ENCODE measurements around the gene ENOX2. TPM values are rescaled to one million over a fixed set of nuclear protein-coding genes. Genes with fewer than 3 reads are reported as not detected.

The ENOX2 gene
- polyA plus RNA-seq, 1 donor from 2014 or later, result 19.1 TPM

DNA sequence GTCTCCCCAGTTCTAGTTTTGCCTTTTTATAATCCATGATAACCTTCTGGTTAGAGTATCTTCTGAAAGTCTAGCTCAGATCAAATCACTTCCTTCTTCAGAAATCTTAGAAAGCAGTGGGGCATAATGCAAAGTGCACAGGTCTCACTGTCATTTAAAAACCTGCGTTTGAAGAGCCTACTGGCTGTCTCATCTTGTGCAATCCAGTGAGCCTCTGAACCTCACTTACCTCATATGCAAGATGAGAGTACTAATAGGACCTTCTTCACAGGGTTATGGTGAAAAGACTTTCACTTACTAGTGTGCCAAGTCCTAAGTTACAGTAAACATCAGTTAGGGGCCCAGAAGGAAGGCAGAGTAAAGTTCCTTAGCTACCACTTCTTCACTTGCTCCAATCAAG is 131.4 kb downstream of the ENOX2 start:
- Mint-ChIP-seq H3K27me3 (no peaks in the 10 kb centered on the region), H3K4me3 (no peak overlapping the region), H3K27ac (peak overlapping the region in 1 of 3 donors; percentile 25)

DNA sequence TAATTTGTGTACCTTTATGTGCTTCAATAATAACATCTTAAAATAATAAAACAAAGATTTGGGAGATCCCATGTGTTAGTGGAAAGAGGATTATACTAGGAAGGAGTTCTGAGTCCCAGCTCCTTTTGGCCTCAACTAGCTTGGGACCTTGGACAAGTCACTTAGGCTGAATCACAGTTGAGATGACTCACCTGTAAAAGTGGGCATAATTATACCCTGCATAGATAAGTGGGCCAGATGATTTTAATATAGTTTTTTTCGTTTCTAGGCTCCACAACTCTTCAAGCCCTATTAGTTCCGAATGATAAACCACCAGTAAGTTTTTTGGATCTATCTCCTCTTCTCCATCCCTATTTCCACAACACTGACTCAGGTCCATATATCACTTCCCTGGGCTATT is 131.8 kb downstream of the ENOX2 start:
- H3K27ac Mint-ChIP-seq, result peak overlapping the region in 1 of 3 donors; percentile 25
- H3K4me3 Mint-ChIP-seq, result no peak overlapping the region
- no peaks in the 10 kb centered on the region for H3K27me3 Mint-ChIP-seq
- no peaks in the 10 kb centered on the region for H3K36me3 Mint-ChIP-seq
- H3K9me3 Mint-ChIP-seq, result no peaks in the 10 kb centered on the region
- H3K4me1 Mint-ChIP-seq, result no peaks in the 10 kb centered on the region

More for the DNA sequence above, 131.4 kb downstream of the ENOX2 start:
- no peaks in the 10 kb centered on the region for H3K9me3 Mint-ChIP-seq
- no peaks in the 10 kb centered on the region for H3K36me3 Mint-ChIP-seq
- H3K4me1 Mint-ChIP-seq, result no peaks in the 10 kb centered on the region

DNA sequence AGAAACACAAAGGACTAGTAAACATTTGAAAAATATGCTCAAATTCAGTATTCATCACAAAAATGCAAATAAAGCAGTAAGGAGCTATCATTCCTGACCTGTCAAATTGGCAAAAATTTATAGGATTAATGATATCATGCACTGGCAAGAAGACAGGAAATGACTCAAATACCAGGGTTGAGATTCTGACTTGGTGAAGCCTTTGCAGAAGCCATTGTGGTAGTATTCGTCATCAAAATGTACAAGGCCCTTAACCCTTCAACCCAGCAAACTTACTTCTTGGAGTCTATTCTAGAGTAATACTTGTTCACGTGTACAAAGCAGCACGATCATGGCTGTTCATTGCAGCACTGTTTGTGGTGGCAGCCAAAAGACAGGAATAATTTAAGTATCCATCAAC is 132.4 kb downstream of the ENOX2 start:
- Mint-ChIP-seq H3K4me1 (no peaks in the 10 kb centered on the region), H3K4me3 (no peak overlapping the region), H3K9me3 (no peaks in the 10 kb centered on the region), H3K27me3 (no peaks in the 10 kb centered on the region), H3K36me3 (no peaks in the 10 kb centered on the region), H3K27ac (no peak overlapping the region)

DNA sequence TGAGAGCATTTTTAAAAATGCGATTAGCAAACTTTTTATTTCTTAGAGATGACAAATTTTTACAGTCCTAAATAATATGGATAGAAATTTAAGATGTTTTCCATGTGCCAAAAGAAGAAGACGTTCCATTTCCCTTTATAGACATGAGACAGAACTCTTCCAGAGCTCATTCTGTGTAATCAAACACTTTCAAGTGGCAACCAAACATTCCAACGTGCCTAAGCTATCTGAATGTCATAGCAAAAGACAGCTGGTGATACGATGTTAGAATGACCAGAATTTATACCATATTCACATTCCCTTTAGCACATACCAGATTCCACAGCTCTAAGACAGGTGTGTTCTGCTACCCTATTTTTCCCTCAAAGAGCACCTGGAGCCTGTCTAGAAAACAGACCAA is 133.2 kb downstream of the ENOX2 start:
- Mint-ChIP-seq H3K27me3 (no peaks in the 10 kb centered on the region), H3K36me3 (no peaks in the 10 kb centered on the region), H3K4me1 (no peaks in the 10 kb centered on the region), H3K27ac (no peak overlapping the region), H3K9me3 (no peaks in the 10 kb centered on the region), H3K4me3 (no peak overlapping the region)

DNA sequence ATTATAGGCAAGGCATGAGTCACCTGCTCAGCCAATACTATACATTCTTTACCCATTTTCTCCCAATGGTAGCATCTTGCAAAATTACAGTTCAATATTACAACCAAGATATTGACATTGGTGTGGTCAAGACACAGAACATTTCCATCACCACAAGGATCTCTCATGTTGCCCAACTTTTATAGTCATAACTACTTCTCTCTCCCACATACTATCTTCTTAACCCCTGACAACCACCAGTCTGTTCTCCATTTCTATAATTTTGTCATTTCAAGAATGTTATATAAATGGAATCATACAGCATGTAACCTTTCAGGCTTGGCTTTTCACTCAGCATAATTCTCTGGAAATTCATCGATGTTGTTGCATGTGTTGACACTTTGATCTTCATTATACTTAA is 144.9 kb downstream of the ENOX2 start:
- Mint-ChIP-seq H3K27me3 (peaks cover 3% of the 10 kb centered on the region), H3K4me1 (no peaks in the 10 kb centered on the region), H3K9me3 (no peaks in the 10 kb centered on the region), H3K36me3 (peaks cover 3% of the 10 kb centered on the region), H3K27ac (no peak overlapping the region), H3K4me3 (no peak overlapping the region)

DNA sequence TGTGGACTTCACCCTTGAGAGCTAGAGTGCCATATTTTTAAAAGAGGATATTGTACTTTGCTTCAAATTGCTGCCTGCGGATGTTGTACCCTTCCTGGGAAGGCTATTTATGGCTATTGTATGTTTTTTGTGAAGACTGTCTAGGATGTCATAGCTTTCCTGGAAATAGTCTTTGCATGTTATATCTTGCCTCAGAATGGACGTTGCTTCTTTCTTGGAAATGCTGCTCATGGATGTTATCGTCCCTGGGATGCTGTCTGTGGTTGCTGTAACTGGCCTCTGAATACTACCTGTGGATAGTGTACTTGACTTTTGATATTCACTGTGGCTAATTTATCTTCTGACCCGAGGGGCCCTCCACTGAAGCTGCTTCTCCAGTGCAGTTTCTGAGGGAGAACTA is 146.8 kb downstream of the ENOX2 start:
- Mint-ChIP-seq H3K4me3 (no peak overlapping the region), H3K9me3 (no peaks in the 10 kb centered on the region), H3K27me3 (no peaks in the 10 kb centered on the region), H3K27ac (no peak overlapping the region), H3K4me1 (no peaks in the 10 kb centered on the region), H3K36me3 (no peaks in the 10 kb centered on the region)

DNA sequence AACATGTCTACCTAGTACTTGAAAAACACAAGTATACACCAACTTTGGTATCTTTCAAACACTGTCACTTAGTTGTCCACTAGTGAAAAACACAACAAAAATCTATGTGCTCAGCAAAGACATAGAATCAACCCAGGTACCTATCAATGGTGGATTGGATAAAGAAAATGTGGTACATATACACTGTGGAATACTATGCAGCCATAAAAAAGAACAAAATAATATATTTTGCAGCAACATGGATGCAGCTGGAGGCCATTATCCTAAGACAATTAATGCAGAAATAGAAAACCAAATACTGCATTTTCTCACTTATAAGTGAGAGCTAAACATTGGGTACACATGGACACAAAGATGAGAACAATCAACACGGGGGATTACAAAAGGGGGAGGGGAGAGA is 148.7 kb downstream of the ENOX2 start:
- H3K9me3 Mint-ChIP-seq, result no peaks in the 10 kb centered on the region

DNA sequence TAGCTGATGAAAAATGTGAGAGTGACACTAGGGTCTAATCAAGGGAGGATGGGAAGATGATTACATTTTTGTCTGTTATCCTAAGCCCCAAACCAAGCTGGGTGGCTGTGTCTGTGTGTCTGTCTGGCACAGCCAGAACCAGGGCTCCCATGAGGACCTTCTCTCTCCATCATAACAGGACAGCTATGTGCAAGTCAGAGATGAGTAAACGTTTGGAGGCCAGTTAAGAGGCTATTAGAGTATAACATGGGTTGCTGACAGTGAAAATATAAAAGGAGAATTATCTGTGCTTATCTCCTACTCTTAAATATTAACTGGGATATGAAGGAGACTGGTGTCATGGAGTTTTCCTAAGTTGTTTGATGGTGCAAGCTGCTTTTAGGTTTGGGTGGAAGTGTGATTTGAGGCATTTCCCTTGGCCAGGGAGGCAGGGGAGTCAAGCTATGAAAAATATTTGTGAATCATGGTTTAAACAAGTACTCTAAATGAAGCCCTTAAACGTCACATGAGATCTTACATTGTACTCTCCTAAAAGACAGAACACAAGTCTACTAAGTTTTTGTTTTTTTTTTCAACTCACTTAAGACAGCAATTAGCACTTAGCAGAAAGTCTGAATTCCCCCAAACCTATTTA is 156.2 kb downstream of the ENOX2 start:
- Mint-ChIP-seq H3K9me3 (no peaks in the 10 kb centered on the region), H3K27ac (no peak overlapping the region), H3K4me1 (no peaks in the 10 kb centered on the region), H3K4me3 (no peak overlapping the region), H3K36me3 (no peaks in the 10 kb centered on the region), H3K27me3 (no peaks in the 10 kb centered on the region)

More for the DNA sequence above, 148.7 kb downstream of the ENOX2 start:
- Mint-ChIP-seq H3K27me3 (no peaks in the 10 kb centered on the region), H3K4me1 (no peaks in the 10 kb centered on the region), H3K36me3 (no peaks in the 10 kb centered on the region), H3K4me3 (no peak overlapping the region), H3K27ac (no peak overlapping the region)

DNA sequence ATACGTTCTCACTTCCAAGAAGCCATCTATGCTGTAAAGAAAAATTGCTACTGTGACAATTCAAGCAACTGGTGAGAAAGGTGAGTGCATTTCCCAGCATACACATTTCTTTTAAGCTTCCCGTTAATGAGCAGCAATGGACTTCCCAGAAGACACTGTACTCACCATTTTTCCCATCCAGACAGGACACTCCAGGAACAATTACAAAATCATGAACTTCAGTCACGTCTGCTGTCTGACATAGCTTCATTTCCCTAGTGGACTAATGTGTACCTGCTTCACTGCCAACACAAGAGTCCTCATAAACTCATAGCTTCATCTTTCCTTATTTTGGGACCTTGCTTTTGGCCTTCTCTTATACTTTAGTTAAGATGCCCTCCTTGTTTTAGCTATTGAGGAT is 156.9 kb downstream of the ENOX2 start:
- Mint-ChIP-seq H3K4me3 (no peak overlapping the region), H3K27me3 (no peaks in the 10 kb centered on the region), H3K4me1 (no peaks in the 10 kb centered on the region), H3K9me3 (no peaks in the 10 kb centered on the region), H3K36me3 (no peaks in the 10 kb centered on the region), H3K27ac (no peak overlapping the region)

DNA sequence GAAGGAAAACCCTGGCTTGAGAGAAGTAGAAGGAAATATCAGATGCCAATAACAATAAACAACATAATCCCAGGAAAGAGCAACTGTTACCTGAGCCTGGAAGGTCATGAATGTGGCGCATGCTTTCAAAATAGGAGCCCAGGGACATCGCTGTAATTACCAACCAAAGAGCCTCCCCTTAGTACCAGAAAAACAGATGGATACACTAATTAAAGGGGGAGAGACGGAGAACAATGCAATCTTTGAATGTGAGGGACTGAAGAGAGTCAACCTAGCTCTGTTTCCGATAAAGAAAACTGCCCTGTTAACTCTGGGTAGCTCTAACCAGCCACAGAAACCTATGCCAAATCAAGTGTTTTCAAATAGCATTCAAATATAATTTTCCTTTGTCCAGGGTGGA is 161.4 kb downstream of the ENOX2 start:
- H3K27ac Mint-ChIP-seq, result no peak overlapping the region
- H3K4me1 Mint-ChIP-seq, result no peaks in the 10 kb centered on the region
- H3K9me3 Mint-ChIP-seq, result peaks cover 0 to 2% (median 0%) of the 10 kb centered on the region in 3 donors
- peaks cover 3% of the 10 kb centered on the region for H3K36me3 Mint-ChIP-seq
- no peak overlapping the region for H3K4me3 Mint-ChIP-seq
- H3K27me3 Mint-ChIP-seq, result no peaks in the 10 kb centered on the region

DNA sequence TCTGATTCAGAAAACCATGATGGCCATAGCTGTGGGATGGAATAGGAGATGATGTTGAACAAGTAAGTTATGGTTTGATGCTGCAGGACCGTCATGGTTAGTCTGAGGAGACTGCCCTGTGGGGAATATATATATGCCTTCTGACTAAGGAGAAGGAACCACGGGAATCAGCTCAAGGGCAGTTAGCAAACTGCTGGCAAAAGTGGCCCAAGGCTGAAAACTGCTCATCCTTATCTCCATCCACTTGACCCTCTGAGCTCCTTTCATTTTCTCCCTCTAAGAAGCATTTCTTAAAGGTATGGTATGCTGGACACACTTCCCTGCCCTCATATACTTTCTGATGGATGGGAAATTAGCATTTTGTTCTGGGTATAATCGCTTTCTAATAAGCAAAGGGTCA is 161.9 kb downstream of the ENOX2 start:
- Mint-ChIP-seq H3K4me3 (no peak overlapping the region), H3K36me3 (peaks cover 3% of the 10 kb centered on the region), H3K4me1 (no peaks in the 10 kb centered on the region), H3K9me3 (peaks cover 0 to 2% (median 0%) of the 10 kb centered on the region in 3 donors), H3K27me3 (no peaks in the 10 kb centered on the region), H3K27ac (no peak overlapping the region)

DNA sequence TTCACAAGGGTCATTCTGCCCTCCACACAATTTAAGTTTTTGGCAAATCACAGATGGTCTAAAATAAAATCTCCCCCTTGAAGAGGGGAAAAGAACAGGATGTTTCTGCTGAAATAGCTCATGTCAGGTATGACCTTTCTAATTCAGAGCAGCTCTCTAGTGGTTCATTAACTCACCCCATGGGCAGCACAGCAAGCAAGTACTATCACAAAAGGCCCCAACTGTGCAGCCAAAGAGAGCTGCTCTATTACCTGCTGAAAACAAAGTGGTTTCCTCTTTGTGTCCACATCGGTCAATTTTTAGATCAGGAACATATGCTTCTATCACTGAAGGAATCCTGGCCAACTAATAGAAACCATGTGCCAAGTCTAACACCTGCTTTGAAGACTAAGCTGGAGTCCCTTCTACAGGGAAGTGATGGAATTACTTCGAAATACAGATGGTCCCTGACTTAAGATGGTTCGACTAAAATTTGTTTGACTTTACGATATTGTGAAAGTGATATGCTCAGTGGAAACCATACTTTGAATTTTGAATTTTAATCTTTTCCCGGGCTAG is 164.3 kb downstream of the ENOX2 start:
- Mint-ChIP-seq H3K4me1 (peaks cover 0 to 2% (median 0%) of the 10 kb centered on the region in 3 donors), H3K36me3 (peaks cover 3% of the 10 kb centered on the region), H3K9me3 (peaks cover 0 to 2% (median 0%) of the 10 kb centered on the region in 3 donors), H3K27me3 (no peaks in the 10 kb centered on the region), H3K4me3 (no peak overlapping the region), H3K27ac (no peak overlapping the region)

DNA sequence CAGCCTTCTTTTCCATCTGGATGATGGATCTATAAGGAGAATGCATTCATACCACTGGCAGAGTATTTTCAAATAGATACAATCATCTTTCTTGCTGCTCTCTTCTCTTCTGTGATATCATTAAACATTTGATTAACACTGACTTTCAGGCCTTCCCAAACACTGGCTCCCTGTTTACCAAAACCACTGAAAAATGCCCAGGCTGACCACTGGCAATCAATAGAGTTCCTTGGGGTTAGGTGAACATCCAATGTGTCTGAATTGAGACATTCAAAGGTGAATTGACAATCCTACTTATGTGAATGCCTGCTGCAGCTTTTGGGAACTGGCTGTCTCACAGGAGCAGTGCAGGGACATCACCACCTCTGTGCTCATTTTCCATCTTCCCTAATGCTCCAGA is 168.3 kb downstream of the ENOX2 start:
- Mint-ChIP-seq H3K27ac (no peak overlapping the region), H3K9me3 (peaks cover 0 to 21% (median 12%) of the 10 kb centered on the region in 3 donors), H3K4me3 (no peak overlapping the region), H3K36me3 (peaks cover 5% of the 10 kb centered on the region), H3K4me1 (peaks cover 0 to 2% (median 0%) of the 10 kb centered on the region in 3 donors), H3K27me3 (no peaks in the 10 kb centered on the region)

DNA sequence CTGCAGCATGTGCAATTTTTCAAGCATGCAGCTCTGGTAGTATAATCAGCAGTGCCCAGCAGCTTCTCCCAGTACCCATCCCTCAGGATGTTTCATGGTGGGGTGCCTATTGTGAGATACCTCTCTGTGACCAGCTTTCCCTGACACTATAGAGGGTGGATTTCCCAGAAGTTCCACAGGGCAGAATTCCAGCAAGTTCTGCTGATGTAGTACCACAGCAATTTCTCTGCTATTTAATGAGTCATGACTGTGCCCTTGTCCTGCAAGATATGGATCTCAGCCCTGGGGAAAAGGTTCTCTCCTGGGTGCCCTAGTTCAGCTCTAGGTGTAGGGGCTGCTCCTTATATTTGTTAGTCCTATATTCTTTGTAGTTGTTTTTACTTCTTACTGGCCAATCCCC is 174.8 kb downstream of the ENOX2 start:
- Mint-ChIP-seq H3K27ac (no peak overlapping the region), H3K27me3 (no peaks in the 10 kb centered on the region), H3K4me3 (no peak overlapping the region), H3K36me3 (peaks cover 12% of the 10 kb centered on the region), H3K4me1 (no peaks in the 10 kb centered on the region), H3K9me3 (peaks cover 5 to 31% (median 23%) of the 10 kb centered on the region in 3 donors)

DNA sequence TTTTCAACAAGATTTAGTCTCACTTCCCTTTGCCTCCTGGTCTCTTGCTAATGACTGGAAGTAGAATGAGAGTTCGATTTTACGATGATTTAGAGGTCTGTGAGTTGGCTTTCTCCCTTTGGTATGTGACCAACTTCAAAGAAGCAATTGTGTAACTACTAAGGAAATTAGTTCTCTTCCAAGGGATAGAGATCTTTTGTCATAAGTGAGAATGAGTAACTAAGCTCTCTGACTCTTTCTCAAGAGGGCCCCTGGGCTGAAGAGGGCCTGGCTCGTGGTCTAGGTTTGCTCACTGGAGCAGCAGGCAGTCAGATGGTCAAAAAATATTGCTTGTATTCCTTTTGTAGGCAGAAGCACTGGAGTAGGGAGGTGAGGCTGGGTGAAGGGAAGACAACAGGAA is 176.3 kb downstream of the ENOX2 start:
- no peaks in the 10 kb centered on the region for H3K27me3 Mint-ChIP-seq
- H3K27ac Mint-ChIP-seq, result peak overlapping the region in 1 of 3 donors; percentile 48
- peaks cover 5 to 18% (median 17%) of the 10 kb centered on the region in 3 donors for H3K9me3 Mint-ChIP-seq
- peak overlapping the region in 1 of 4 donors; percentile 71 for H3K4me3 Mint-ChIP-seq
- H3K4me1 Mint-ChIP-seq, result no peaks in the 10 kb centered on the region
- peaks cover 9% of the 10 kb centered on the region for H3K36me3 Mint-ChIP-seq

DNA sequence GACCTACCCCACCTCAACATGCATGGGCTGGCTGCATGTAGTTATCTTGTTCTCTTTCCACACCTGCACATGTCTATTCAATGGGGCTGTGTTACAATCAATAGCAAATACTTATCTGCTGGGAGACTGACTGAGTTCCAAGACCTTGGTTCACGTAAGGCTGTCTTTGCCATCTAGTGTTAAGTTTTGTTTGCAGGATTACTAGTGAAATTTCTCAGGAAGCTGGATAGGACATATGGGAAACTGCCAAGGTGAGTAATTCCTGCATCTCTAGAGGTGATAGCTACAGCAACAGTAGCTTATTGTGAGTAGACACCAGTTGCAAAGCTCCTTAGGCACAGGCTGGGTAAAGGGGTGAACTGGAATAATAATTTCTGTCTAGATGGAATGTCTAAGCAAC is 177.5 kb downstream of the ENOX2 start:
- H3K4me1 Mint-ChIP-seq, result peaks cover 0 to 3% (median 0%) of the 10 kb centered on the region in 3 donors
- no peak overlapping the region for H3K4me3 Mint-ChIP-seq
- no peaks in the 10 kb centered on the region for H3K27me3 Mint-ChIP-seq
- peaks cover 9% of the 10 kb centered on the region for H3K36me3 Mint-ChIP-seq
- H3K9me3 Mint-ChIP-seq, result peaks cover 5 to 17% (median 14%) of the 10 kb centered on the region in 3 donors
- H3K27ac Mint-ChIP-seq, result no peak overlapping the region

All from IgD-negative memory B cell (primary cell).